ENCODE data around the gene MTNR1A.

MTNR1A gene

GRCh38 chr4:186554914-186555827, at the start of gene MTNR1A:
MTNR1A (minus strand) TSS chr4:186555567; CDS start chr4:186555365, 202 bp downstream.
- no peak for DNase-seq

DNA sequence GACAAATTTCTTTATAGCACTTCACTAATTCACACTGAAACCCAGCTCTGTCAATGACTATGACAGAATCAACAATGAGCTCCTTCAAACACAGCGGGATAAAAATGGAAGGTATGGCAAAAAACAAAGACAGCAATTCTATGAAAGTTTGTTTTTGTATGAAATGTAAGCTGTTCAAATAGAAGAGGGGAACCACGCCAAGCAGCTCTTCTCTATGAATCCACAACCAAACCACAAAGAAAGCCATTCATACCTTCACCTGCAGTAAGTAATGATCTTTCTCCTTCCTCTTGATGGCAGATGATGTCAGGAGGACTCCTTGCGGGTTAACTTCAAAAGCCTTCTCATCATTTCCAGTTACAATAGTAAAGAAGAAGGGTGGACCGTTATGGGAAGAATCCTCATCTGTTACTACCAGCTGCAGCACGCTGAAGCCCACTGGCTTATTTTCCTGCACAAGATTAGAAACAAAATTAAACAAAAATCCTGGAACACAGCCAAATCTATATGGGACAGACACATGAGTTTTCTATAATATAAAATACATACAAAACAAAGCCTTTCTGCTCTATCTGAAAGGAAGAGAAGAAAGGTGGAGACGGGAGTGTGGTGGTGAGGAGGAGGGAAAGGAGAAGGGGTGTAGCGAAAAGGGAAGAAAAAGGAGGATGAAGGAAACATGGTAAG, 48.9 kb upstream of the MTNR1A start:
- DNase-seq = no peak

DNA sequence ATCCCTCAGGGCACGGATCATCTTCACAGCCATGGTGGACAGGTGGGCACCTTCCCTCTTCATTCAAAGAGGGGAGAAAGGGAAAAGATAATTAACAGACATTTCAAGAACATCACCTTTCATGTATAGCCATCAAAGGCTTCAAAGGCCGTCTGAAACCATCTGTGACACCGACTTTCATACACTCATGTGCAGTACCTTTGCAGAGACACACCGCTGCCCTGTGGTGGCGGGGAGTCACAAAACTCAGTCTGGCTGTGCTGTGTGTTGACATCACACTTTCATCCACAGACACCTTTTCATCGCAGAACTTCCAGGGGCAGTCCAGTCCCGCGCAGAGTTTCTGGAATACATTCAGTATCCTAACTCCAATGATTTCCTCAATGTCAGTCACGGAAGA, 47.6 kb upstream of the MTNR1A start:
- DNase-seq = no peak

GRCh38 chr4:186599483-186599882, 44.1 kb upstream of the MTNR1A start:
- DNase-seq = no peak

DNA sequence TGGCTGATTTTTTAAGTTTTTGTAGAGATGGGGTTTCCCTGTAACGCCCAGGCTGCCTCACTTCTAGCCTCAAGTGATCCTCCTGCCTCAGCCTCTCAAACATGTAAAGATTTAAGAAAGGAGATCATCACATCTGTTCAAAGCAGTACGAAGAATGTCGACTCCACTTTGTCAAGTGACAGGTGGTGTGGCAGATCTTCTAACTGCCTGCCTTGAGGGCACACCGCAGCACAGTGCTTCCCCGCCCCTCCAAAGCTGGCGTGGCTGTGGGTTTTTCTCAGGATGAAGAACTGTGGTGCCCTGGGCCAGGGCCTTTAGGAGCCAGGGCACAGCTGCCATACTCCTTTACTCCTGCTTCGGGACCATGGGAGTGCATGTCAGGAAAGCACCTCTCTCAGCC, 43.3 kb upstream of the MTNR1A start:
- no peak for DNase-seq

GRCh38 chr4:186596850-186597390, 41.6 kb upstream of the MTNR1A start:
- no peak for DNase-seq

GRCh38 chr4:186596346-186596745, 41.0 kb upstream of the MTNR1A start:
- no peak for DNase-seq

DNA sequence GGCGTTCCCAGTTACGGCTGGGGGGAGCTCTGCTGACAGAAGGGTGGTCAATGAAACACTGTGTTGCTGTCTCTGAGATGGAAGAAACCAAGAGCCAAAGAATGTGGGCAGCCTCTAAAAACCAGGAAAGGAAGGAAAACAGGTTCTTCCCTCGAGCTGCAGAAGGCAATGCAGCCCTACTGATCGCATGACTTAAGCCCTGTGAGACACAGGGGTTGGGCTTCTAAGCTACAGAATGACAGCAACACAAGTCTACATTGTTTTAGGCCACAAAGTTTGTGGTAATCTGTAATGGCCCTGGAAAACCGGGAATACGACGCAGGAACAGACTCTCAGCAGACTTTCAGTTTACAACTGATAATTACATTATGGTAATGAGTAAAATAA, 38.2 kb upstream of the MTNR1A start:
- no peak for DNase-seq

- no peak for DNase-seq
Measured at GRCh38 chr4:186592966-186593586, 37.7 kb upstream of the MTNR1A start.

- no peak for DNase-seq
Measured at GRCh38 chr4:186592445-186592844, 37.1 kb upstream of the MTNR1A start.

GRCh38 chr4:186591651-186592050, 36.3 kb upstream of the MTNR1A start:
- DNase-seq = no peak

GRCh38 chr4:186588503-186588902, 33.1 kb upstream of the MTNR1A start:
- no peak for DNase-seq

DNA sequence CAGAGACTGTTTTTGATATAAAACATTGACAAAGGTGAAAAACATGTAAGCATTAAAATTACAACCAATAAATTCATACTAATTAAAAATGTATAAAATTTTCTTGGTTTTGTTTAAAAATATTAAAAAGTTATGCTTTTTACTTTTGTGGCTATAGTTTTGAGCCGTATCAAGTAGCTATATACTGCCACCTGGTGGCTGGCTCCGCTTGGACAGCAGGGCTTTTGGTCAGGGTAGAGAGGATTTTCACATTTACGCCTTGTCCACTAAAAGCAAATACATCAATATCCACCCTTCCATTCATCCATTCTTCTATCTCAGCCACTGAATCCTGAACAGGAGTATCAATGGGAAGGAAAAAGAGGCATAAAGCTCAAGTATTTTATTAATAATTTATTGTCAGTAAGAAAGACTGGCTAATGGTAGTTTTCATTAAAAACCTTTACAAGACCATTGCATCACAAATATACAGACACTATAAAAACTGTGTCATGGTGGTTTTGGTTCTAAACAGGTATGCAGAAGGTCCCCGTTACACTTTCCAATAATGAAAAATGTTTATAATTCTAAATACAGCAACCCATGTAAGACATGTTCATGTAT, 32.1 kb upstream of the MTNR1A start:
- DNase-seq = peak; percentile 70

- DNase-seq = no peak
Measured at GRCh38 chr4:186586205-186586604, 30.8 kb upstream of the MTNR1A start.

GRCh38 chr4:186584912-186585311, 29.5 kb upstream of the MTNR1A start:
- no peak for DNase-seq

DNA sequence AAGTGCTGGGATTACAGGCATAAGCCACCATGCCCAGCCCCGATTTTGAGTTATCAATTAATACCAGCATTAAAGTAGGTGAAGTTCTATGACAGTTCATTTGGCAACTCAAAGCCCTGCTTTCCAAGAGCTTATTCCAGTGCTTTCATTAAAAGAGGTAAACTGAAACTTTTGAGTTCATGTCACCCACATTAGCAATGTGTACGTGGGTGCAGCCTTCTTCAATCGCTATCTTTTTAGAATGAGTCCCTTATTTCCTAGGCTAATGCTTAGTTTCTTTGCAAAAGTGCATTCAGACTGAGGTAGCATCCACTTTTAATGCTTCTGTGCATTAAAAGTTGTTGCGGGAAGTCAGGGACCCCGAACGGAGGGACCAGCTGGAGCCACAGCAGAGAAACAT, 26.1 kb upstream of the MTNR1A start:
- no peak for DNase-seq

DNA sequence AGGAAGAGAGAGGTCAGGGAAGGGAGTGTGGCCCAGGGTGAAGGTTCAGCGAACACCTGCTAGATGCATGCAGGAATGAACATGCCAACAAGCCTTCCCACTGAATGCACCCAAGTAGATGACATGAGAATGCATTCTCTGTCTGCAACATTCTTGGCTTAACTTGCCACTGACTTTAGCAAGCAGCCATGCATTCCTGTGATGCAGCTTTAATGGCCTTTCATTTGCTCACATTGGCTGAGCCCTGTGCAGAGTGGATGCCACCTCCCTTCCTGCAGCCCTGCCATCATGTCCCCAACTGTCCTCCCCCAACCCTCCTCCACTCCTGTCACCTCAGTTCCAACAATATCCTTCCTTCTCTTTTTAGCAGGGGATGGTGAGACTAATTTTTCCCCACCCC, 25.3 kb upstream of the MTNR1A start:
- DNase-seq = no peak

DNA sequence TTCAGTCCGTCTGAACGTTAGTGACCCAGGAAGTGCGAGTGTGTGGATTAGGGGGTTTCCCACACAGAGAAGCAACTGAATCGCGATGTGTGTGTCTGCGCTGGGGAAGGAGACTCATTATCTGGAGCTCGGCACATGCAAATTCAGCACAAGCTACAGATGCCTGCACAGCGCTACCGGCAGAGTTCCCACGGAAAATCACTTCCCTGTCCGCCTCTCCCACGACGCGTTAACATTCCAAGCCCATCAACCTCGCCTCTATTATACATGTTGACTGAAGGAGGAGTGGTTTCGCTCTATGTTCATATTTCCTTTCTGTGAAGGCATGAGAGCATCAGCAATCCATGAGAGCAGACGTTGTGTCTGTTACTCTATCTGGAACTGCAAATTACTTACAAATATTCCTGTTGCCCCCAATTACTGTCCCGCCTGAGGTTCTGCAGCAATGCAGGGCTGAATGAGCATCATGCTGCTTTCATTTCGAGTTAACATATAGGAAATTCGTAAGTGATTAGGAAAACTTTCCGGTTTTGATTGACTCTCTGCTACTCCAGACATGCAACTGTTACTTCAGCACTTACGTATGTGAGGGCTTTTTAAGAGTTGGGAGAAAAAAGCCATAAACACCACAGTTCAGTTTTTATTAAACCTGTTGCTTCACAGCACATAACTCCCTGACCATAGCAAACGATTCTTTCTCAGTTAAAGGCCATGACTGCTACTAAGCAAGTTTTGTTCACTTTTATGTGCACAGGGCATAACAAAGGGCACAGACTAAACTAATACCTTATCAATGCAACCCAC, 15.0 kb upstream of the MTNR1A start:
- DNase-seq = no peak

GRCh38 chr4:186569533-186570192, 14.3 kb upstream of the MTNR1A start:
- DNase-seq = no peak

GRCh38 chr4:186566068-186566467, 10.7 kb upstream of the MTNR1A start:
- DNase-seq = no peak

- DNase-seq = no peak
Measured at GRCh38 chr4:186563761-186564160, 8.4 kb upstream of the MTNR1A start.

GRCh38 chr4:186561748-186562147, 6.4 kb upstream of the MTNR1A start:
- DNase-seq = no peak
